ENCODE data around the gene NLRP7.

GRCh38 chr19:54938906-54939305 is 8.4 kb downstream of the NLRP7 start:
- TF ChIP-seq HOMEZ (CRISPR knock-in tag; IDR thresholded peaks at IDR 0.05; ENCODE audit: low read depth) (no peak), SMC3 (IDR thresholded peaks at IDR 0.05; ENCODE audit: low read length) (no peak), CTCF (CRISPR knock-in tag; IDR thresholded peaks at IDR 0.05) (no peak), BRCA1 (CRISPR knock-in tag; IDR thresholded peaks at IDR 0.05) (no peak), ZNF513 (CRISPR knock-in tag; conservative IDR thresholded peaks at IDR 0.05) (no peak), ZNF207 (IDR thresholded peaks at IDR 0.05; ENCODE audit: borderline replicate concordance) (no peak), MEIS2 (CRISPR knock-in tag; IDR thresholded peaks at IDR 0.05) (no peak), HHEX (CRISPR knock-in tag; IDR thresholded peaks at IDR 0.05) (no peak), CHD4 (IDR thresholded peaks at IDR 0.05; ENCODE audit: borderline replicate concordance, low read length) (no peak), HNF4A (CRISPR knock-in tag; IDR thresholded peaks at IDR 0.05) (no peak), ZKSCAN8 (CRISPR knock-in tag; IDR thresholded peaks at IDR 0.05; ENCODE audit: borderline replicate concordance) (no peak)
- TF ChIP-seq, protein P1, sequence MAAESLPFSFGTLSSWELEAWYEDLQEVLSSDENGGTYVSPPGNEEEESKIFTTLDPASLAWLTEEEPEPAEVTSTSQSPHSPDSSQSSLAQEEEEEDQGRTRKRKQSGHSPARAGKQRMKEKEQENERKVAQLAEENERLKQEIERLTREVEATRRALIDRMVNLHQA (CRISPR knock-in tag; IDR thresholded peaks at IDR 0.05): no peak
